Measurements from ENCODE around the gene TJAP1. TPM values are rescaled to one million over a fixed set of nuclear protein-coding genes. Genes with fewer than 3 reads are reported as not detected.

Gene TJAP1
- total and polyA plus RNA-seq, 2 donors (not counting 3 experiments of a cell fraction or from before 2014, with no cell fraction given), result 28.4 to 31.8 TPM

DNA sequence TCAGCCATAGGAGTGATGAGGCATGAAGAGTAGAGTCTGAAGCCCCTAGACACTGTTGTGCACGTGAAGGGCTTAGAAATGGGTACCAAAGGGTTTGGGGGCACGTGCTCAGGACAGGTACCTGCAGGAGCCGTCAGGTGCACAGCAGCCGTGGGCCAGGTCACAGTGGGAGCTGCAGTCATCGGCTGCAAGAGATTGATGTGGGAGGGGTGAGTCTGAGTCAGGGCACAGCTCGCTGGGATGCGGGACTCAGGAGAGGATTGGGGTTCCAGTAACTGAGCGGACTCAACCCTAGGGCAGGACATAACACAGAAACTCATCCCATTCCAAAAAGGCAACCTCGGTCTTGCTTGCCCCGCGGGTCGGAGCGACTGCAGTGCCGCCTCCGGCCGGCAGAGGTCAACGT lies 23.1 kb upstream of the TJAP1 start:
- Histone ChIP-seq H3K36me3 (ENCODE audit: control insufficient read depth in 2 of 2, extremely low read depth in 1 of 2, insufficient read depth in 2 of 2, low read length in 2 of 2) (peaks cover 0 to 11% of the 10 kb centered on the region in 2 experiments), H3K4me1 (ENCODE audit: control insufficient read depth, extremely low read depth, insufficient read depth, low read length) (peaks cover 9% of the 10 kb centered on the region), H3K9me1 (replicated peaks; ENCODE audit: control insufficient read depth, extremely low read depth, insufficient read depth, low read length) (no peaks in the 10 kb centered on the region), H3K27me3 (ENCODE audit: control insufficient read depth in 2 of 2, insufficient read depth in 2 of 2, low read length in 2 of 2) (peaks cover 6 to 17% of the 10 kb centered on the region in 2 experiments), H3K9me3 (replicated peaks; ENCODE audit: control insufficient read depth, insufficient read depth, low read length) (no peaks in the 10 kb centered on the region), H3K4me2 (ENCODE audit: insufficient read depth, low read length) (peak overlapping the region; percentile 43), H3K4me3 (replicated peaks in 1 of 3; ENCODE audit: insufficient read depth in 1 of 3, low read depth in 1 of 3, low read length in 3 of 3) (peak overlapping the region in 1 of 3 experiments; percentile 46), H2AFZ (ENCODE audit: low read depth, low read length) (no peak overlapping the region), H3K79me2 (ENCODE audit: control insufficient read depth, insufficient read depth, low read length) (no peaks in the 10 kb centered on the region), H3K9ac (replicated peaks; ENCODE audit: extremely low read depth, insufficient read depth, low read length) (no peak overlapping the region), H4K20me1 (replicated peaks; ENCODE audit: control insufficient read depth, extremely low read depth, insufficient read depth, low read length) (no peaks in the 10 kb centered on the region), H3K27ac (ENCODE audit: insufficient read depth, low read depth, low read length) (no peak overlapping the region)
- intact Hi-C loops (cut with micrococcal nuclease), result loop anchor here (1.0 to 2.0 kb wide), 3 partner anchors 23 to 52 kb away; partner anchors contain the start of gene TJAP1
- POLR2A ChIA-PET, result no interaction called here
- CTCF ChIA-PET, result interaction anchor here (1.0 to 21.3 kb wide), 4 partner anchors 18 to 625 kb away, joined by 3 to 289 read pairs (median 4); partner anchors contain the start of genes LRRC73 and YIPF3
- FAIRE-seq (no peak), DNase-seq (ENCODE audit: low read depth, low spot score) (no peak)
- TF ChIP-seq, protein P1, sequence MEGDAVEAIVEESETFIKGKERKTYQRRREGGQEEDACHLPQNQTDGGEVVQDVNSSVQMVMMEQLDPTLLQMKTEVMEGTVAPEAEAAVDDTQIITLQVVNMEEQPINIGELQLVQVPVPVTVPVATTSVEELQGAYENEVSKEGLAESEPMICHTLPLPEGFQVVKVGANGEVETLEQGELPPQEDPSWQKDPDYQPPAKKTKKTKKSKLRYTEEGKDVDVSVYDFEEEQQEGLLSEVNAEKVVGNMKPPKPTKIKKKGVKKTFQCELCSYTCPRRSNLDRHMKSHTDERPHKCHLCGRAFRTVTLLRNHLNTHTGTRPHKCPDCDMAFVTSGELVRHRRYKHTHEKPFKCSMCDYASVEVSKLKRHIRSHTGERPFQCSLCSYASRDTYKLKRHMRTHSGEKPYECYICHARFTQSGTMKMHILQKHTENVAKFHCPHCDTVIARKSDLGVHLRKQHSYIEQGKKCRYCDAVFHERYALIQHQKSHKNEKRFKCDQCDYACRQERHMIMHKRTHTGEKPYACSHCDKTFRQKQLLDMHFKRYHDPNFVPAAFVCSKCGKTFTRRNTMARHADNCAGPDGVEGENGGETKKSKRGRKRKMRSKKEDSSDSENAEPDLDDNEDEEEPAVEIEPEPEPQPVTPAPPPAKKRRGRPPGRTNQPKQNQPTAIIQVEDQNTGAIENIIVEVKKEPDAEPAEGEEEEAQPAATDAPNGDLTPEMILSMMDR (IDR thresholded peaks at IDR 0.05; ENCODE audit: extremely low read depth in 1 of 2, insufficient read depth in 1 of 2, low read depth in 1 of 2, low read length in 2 of 2), result peak; percentile 91 to 99
- no peak for TF ChIP-seq JUN (IDR thresholded peaks at IDR 0.05; ENCODE audit: borderline replicate concordance, insufficient read depth, insufficient read length, low read depth)
- no TSS peak for BruUV-seq (replicated peaks)
- dilution Hi-C loops (cut with MboI; ENCODE audit: extremely low pct_ligation_motif_present, low sequenced_read_pairs), result no loop called here

DNA sequence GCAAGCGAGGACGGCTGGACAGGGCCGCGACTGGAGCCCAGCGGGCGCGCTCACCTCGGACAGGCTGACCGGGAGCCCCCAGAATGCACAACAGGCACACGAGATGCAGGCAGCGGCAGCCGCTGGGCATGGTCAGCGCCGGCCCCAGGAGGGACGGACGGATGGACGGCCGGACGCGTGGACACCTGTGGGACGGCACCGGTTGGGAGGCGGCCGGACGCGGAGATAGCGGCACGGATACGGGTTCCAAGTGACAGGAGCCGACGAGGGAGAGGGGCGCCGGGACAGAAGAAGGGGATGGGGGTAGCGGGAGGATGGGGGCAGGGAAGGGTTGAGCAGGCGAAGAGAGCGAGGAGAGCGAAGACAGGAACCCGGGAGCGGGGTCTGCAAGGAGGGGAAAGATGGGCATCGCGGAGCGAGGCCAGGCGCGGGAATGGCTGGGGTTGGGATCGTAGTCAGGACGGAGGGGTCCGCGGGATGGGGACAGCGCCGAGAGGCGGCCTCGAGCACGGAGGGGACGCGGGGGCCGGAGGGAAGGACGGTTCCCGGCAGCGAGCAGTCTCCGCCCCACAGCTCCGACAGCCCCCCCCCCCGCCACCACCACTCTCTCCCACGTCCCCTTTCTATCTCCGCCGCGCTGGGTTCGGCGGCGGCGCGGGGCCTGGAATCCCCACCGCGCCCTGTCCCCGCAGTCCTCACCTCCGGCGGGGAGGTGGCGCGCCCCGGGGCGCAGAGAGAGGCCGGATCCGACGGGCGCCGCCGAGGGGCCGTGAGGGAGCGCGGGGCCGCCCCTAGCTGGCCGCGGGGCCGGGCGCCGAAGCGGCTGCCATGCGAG lies 22.5 kb upstream of the TJAP1 start:
- no peak overlapping the region for H3K27ac ChIP-seq (ENCODE audit: insufficient read depth, low read depth, low read length)
- peaks cover 0 to 5% of the 10 kb centered on the region in 2 experiments for H3K36me3 ChIP-seq (ENCODE audit: control insufficient read depth in 2 of 2, extremely low read depth in 1 of 2, insufficient read depth in 2 of 2, low read length in 2 of 2)
- no peaks in the 10 kb centered on the region for H4K20me1 ChIP-seq (replicated peaks; ENCODE audit: control insufficient read depth, extremely low read depth, insufficient read depth, low read length)
- ChIA-PET POLR2A (interaction anchor here (0.6 to 1.2 kb wide), 2 partner anchors 20 to 55 kb away, joined by 3 to 4 read pairs; partner anchors contain the start of gene LRRC73), CTCF (interaction anchor here (0.6 to 21.3 kb wide), 8 partner anchors 15 to 624 kb away, joined by 3 to 289 read pairs (median 4); partner anchors contain the start of genes LRRC73 and YIPF3)
- no TSS peak for BruUV-seq (replicated peaks)
- H3K4me1 ChIP-seq (ENCODE audit: control insufficient read depth, extremely low read depth, insufficient read depth, low read length), result peaks cover 9% of the 10 kb centered on the region
- no peak overlapping the region for H3K9ac ChIP-seq (replicated peaks; ENCODE audit: extremely low read depth, insufficient read depth, low read length)
- peaks cover 6 to 17% of the 10 kb centered on the region in 2 experiments for H3K27me3 ChIP-seq (ENCODE audit: control insufficient read depth in 2 of 2, insufficient read depth in 2 of 2, low read length in 2 of 2)
- H2AFZ ChIP-seq (ENCODE audit: low read depth, low read length), result peak overlapping the region; percentile 85
- H3K9me3 ChIP-seq (replicated peaks; ENCODE audit: control insufficient read depth, insufficient read depth, low read length), result no peaks in the 10 kb centered on the region
- DNase-seq (ENCODE audit: low read depth, low spot score), result peak; percentile 75
- peak overlapping the region; percentile 42 to 62 (median 46) for H3K4me3 ChIP-seq (replicated peaks in 1 of 3; ENCODE audit: insufficient read depth in 1 of 3, low read depth in 1 of 3, low read length in 3 of 3)
- peak overlapping the region; percentile 43 for H3K4me2 ChIP-seq (ENCODE audit: insufficient read depth, low read length)
- dilution Hi-C loops (cut with MboI; ENCODE audit: extremely low pct_ligation_motif_present, low sequenced_read_pairs), result no loop called here
- intact Hi-C loops (cut with micrococcal nuclease), result loop anchor here (1.0 to 2.0 kb wide), 3 partner anchors 22 to 51 kb away; partner anchors contain the start of gene TJAP1
- TF ChIP-seq EZH2 (IDR thresholded peaks at IDR 0.05; ENCODE audit: borderline replicate concordance, low read depth, low read length, severe bottlenecking), result no peak
- TF ChIP-seq MYC (IDR thresholded peaks at IDR 0.05; ENCODE audit: low read depth, low read length), result no peak
- TF ChIP-seq POLR2A (IDR thresholded peaks at IDR 0.05; ENCODE audit: low read depth, low read length), result peak; percentile 12
- TF ChIP-seq JUN (IDR thresholded peaks at IDR 0.05; ENCODE audit: borderline replicate concordance, insufficient read depth, insufficient read length, low read depth), result no peak
- no peak for TF ChIP-seq GATA2 (IDR thresholded peaks at IDR 0.05; ENCODE audit: insufficient read depth, insufficient read length, low read depth, low read length)
- peak; percentile 26 for TF ChIP-seq POLR2AphosphoS5 (IDR thresholded peaks at IDR 0.05; ENCODE audit: insufficient read depth, low read depth, low read length)
- no peak for TF ChIP-seq FOS (IDR thresholded peaks at IDR 0.05; ENCODE audit: borderline replicate concordance, insufficient read depth, low read length)
- TF ChIP-seq, protein P2, sequence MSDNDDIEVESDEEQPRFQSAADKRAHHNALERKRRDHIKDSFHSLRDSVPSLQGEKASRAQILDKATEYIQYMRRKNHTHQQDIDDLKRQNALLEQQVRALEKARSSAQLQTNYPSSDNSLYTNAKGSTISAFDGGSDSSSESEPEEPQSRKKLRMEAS (IDR thresholded peaks at IDR 0.05; ENCODE audit: insufficient read depth, insufficient read length), result no peak
- TF ChIP-seq, protein P1 (IDR thresholded peaks at IDR 0.05; ENCODE audit: extremely low read depth in 1 of 2, insufficient read depth in 1 of 2, low read depth in 1 of 2, low read length in 2 of 2), result no peak
- H3K79me2 ChIP-seq (ENCODE audit: control insufficient read depth, insufficient read depth, low read length), result no peaks in the 10 kb centered on the region
- FAIRE-seq, result peak; percentile 93
- H3K9me1 ChIP-seq (replicated peaks; ENCODE audit: control insufficient read depth, extremely low read depth, insufficient read depth, low read length), result no peaks in the 10 kb centered on the region
